ENCODE measurements around the gene PTPRQ.

- no peak for TF ChIP-seq POLR2A (IDR thresholded peaks at IDR 0.05)
- TF ChIP-seq, protein P1, sequence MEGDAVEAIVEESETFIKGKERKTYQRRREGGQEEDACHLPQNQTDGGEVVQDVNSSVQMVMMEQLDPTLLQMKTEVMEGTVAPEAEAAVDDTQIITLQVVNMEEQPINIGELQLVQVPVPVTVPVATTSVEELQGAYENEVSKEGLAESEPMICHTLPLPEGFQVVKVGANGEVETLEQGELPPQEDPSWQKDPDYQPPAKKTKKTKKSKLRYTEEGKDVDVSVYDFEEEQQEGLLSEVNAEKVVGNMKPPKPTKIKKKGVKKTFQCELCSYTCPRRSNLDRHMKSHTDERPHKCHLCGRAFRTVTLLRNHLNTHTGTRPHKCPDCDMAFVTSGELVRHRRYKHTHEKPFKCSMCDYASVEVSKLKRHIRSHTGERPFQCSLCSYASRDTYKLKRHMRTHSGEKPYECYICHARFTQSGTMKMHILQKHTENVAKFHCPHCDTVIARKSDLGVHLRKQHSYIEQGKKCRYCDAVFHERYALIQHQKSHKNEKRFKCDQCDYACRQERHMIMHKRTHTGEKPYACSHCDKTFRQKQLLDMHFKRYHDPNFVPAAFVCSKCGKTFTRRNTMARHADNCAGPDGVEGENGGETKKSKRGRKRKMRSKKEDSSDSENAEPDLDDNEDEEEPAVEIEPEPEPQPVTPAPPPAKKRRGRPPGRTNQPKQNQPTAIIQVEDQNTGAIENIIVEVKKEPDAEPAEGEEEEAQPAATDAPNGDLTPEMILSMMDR (IDR thresholded peaks at IDR 0.05), result no peak
Observed at GRCh38 chr12:80509781-80510556, 65.9 kb downstream of the PTPRQ start.

Data from tibial nerve (tissue), 3 donors.